NCI-H524 treated with DMSO at 0.1 percent for 48 hours (cell line): ENCODE results near the gene MTHFS.
A peak's percentile ranks its signal among the peaks of the same experiment; 100 is the strongest.
"Not testable (repeated sequence)": the region's sequence is repeated elsewhere in the genome, so short reads cannot be mapped to it uniquely, and the experiment has no call there.

ENCODE experiments used
- DNase-seq: peaks from one replicate; lab custom pipeline; 2025; lab: John Stamatoyannopoulos, UW

MTHFS gene

DNA sequence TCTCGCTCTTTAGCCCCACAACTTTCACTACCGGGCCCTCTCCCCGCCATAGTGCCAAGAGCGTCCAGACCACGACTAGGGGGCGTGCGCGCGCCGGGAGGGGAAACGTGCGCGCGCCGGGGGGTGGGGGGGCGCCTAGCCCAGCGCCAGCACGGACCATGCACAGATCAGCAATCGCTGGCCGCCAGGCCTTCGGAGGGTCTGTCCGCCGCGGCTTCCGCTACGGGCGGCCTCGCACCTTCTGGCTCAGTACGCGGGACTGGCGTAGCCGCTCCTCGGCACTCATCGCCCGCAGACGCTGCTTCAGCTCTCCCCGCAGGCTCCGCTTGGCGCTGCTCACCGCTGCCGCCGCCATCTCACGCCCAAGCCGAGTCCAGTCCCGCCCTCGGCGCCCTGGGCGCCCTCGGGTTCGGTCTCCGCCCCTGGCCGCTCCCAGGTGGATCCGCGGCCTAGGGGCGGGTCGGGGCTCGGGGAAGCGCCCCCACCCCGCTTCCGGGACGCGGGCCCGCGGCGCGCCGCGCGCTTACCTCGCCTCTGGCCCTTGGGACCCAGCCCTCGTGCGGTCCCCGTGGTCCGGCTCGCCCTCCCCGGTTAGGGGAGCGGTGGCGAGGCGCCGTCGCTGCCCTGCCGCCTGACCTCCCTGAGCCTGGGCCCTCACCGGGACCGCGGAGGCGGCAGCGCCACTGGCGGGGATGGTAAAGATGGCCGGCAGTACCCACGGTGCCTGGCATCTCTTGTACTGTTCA, at the start of gene MTHFS:
MTHFS (minus strand) TSS at position 381 of the 746 bp plus-strand sequence; CDS start at position 355, 26 bp downstream.
- DNase-seq = peak; percentile 33

DNA sequence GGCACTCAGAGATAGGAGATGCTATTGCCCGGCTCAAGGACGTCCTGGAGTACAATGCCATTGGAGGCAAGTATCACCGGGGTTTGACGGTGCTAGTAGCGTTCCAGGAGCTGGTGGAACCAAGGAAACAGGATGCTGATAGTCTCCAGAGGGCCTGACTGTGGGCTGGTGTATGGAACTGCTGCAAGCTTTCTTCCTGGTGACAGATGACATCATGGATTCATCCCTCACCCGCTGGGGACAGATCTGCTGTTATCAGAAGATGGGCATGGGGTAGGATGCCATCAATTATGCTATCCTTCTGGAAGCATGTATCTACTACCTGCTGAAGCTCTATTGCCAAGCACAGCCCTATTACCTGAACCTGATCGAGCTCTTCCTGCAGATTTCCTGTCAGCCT, 47.8 kb upstream of the MTHFS start:
- DNase-seq = no peak

DNA sequence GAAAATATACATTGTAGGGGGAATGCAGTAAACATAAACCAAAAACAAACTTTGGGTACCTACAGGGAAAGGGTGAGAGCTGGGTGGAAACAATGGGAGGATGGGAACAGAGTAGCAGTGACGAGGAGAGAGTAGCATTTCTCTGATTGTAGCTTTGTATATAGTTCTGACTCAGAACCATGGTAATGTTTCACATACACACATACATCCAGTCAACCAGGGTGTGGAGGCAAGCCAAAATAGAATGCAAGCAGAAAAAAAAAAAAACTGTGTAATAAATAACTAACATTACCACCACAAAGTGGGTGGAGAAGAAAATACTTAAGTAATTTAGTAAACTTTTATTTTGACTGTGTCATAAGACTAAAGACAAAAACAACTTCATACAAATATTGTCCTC, 47.0 kb upstream of the MTHFS start:
- no peak for DNase-seq

DNA sequence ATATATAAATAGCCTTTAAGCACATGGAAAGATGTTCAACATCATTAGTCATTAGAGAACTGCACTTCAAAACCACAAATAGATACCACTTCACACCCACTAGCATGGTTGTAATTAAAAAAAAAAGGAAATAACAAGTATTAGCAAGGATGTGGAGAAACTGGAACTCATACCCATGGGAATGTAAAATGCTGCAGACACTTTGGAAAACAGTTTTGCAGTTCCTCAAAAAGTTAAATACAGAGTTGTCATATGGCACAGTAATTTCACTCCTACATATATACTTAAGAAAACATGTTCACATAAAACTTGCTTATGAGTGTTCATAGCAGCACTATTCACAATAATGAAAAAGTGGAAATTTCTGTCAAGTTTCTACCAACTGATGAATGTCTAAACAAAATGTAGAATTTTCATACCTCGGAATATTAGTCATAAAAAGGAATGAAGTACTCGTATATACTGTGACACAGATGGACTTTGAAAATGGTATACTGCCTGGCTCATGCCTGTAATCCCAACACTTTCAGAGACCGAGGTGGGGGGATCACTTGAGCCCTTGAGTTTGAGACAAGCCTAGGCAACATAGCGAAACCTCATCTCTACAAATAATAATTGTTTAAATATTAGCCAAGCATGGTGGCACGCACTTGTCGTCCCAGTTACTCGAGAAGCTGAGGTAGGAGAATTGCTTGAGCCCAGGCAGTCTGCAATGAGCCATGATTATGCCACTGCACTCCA, 46.1 kb upstream of the MTHFS start:
- no peak for DNase-seq

DNA sequence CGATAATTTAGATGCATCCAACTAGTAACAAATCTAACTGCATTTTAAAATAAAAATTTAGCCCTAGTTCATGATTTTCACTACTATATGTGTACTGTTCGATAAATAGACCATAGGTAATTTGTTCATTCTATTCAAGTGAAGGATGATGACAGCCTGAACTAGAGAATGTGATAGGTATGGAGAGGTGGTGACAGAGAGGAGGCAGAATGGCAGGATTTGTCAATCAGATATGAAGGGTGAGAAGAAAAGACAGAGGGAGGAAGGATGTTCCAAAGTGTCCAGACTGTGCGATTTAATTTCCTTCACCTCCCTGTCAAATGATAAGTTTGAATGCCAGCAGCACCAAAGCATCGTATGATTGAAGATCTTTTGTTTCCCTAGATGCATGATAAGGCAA, 42.6 kb upstream of the MTHFS start:
- no peak for DNase-seq

DNA sequence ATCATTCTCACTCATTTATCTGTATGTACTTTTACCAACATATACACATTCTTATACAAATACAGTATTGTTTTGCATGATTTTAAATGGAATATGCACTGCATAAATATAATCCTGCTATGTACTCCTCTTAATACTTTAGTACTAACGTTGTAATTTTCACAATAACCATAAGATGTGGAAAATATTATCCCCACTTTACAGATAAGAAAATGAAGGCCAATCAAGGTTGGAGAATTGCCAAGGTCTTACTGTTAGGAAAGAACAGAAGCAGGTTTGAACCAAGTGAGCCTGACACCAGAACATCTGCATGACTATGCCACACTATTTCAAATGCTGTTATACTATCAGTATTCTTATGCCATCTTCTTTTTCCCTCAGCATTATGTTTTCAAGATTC, 41.3 kb upstream of the MTHFS start:
- DNase-seq = no peak

DNA sequence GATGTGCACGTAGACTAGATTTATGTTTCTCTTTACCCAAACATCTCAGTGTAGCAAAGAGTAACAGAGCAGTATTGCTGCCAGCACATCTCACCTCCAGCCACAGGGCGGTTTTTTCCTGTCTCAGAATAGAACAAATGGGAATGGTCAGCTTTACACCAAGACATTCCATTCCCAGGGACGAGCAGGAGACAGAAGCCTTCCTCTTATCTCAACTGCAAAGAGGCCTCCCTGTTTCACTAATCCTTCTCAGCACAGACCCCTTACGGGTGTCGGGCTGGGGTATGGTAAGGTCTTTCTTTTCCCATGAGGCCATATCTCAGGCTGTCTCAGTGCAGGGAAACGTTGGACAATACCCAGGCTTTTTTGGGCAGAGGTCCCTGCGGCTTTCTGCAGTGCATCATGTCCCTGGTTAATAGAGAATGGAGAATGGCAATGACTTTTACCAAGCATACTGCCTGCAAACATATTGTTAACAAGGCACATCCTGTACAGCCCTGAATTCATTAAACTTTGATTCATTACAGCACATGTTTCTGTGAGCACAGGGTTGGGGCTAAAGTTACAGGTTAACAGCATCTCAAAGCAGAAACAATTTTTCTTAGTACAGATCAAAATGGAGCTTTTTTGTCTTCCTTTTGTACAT, 38.9 kb upstream of the MTHFS start:
- not testable (repeated sequence) for DNase-seq

DNA sequence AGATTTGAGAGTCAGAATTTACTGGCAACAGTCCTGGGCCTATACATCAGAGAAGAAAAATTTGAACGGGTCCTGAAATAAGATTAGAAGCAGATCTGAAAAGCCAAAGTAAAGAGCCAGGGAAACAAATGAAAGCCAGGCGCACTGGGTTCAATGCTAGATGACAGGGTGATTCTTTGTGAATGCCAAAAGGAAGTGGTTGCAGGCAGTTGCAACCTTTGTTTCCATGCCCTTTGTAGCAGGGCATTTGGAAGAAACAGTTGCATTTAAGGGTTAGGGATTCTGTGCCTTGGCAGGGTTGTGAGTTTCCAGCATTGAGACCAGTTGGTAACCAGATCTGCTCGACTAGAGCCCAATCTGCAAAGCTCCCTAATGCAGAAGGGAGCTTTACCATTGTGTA, 36.4 kb upstream of the MTHFS start:
- DNase-seq = no peak

DNA sequence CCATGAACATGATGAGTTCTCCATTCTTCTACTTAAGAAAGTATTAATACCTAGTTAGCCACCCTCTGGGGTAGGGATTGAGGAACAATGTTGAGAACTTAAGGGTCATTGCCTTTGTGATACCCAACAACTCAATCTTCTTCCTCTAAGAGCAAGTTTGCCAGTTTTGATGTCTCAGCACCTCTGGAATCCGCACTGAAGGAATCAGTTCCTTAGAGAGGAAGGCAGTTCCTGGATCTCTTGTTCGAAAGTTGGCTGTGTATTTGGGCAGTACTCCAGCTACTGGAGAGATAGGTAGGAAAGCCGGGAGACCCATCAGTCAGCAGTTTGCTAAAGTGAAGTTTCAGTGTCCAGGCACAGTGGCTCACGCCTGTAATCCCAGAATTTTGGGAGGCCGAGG, 35.6 kb upstream of the MTHFS start:
- DNase-seq = no peak

DNA sequence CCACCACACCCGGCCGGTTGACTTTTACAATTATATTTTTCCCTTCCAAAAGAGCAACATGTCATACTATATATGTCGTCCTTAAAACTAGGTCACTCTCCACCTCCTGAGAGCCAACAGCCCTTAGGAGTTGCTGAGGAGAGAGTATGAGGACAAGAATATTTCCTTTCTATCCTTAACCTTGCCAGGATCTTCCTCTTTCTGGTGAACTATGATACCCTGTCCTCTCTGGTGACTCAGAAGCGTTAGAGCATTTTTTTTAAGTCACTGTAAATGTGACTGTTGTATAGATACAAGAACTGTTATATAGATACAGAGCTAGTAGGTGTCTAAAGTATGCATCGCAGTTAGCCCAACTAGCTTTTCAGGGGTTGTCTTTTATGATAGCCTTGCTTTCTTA, 33.7 kb upstream of the MTHFS start:
- DNase-seq = no peak

DNA sequence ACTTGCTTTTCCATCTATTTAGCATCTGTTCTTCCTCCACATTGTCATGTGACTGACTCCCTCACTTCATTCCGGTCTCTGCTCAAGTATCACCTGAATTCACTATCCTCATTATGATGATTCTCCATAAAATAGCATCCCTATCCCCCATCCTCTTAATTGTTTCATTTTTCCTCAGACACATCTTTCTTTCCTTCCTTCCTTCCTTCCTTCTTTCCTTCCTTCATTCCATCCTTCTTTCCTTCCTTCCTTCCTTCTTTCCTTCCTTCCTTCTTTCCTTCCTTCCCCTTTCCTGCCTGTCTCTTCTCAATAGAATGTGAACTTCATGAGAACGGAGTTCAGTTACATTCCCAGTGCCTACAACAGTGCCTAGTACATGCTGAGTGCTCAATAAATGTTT, 32.6 kb upstream of the MTHFS start:
- no peak for DNase-seq

DNA sequence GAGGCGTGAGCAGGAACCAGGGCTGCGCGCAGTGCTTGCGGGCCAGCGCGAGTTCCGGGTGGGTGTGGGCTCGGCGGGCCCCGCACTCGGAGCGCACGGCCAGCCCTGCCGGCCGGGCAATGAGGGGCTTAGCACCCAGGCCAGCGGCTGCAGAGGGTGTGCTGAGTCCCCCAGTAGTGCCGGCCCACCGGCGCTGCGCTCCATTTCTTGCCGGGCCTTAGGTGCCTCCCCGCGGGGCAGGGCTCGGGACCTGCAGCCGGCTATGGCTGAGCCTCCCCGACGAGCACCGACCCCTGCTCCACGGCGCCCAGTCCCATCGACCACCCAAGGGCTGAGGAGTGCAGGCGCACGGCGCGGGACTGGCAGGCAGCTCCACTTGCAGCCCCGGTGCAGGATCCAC, 29.3 kb upstream of the MTHFS start:
- not testable (repeated sequence) for DNase-seq

DNA sequence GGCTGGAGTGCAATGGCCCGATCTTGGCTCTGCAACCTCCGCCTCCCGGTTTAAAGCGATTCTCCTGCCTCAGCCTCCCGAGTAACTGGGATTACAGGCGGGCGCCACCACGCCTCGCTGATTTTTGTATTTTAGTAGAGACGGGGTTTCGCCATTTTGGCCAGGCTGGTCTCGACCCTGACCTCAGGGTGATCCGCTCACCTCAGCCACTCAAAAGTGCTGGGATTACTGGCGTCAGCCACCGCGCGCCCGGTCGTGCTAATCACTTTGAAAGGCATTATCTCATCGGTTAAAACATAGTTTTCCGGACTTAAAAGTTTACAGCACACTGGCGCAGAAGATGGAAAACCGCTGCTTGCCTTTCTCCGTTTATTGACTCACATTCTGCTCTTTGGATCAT, 27.6 kb upstream of the MTHFS start:
- no peak for DNase-seq

DNA sequence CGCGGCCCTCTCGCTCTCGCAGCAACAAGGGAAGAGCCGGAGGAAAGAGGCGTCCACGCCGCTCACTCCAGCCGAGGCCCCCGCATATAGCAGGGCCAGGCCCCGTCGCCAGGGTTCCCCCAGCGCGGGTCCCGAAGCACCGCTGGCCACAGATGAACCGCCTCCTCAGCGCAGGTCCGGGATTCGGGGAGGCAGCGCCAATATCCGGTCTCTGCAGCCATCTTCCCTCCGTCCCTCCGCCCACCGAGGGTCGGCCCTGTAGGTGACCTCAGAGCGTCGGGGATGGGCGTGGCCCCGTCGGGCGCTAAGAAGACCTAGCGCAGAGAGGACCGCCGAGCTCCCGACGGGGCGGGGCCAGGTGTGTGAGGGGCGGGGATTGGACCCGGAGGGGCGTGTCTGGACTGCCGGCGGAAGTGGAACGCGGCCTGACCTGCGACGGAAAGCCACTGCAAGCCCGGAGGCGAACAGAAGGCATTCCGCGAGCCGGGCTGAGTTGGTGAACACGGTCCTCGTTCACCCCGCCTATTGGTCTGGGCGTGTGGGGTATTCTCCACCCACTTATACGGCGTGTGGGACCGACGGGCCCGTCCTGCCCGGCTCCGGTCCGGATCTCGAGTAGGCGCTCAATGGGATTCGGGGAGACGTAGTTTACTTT, 26.8 kb upstream of the MTHFS start:
- peak; percentile 92 for DNase-seq

DNA sequence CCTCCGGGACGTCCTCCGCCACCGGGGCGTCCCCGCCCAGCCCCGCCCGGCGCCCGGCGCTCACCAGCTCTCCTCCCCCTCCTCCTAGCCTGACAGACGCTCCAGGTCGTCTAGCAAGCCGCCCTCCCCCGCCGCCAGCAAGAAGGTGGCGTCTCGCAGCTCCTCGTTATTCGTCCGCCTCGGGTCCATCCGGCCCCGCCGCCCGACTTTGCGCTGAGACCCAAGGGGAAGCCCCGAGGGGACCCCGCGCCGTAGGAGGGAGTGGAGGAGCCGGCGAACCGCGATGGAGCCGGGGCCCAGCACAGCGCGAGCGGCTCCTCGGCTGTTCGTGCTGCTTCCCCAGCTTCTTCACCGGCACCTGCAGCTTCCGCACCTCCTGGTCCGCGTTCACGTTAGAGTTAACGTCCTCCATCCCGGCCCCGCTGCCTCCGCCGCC, 26.3 kb upstream of the MTHFS start:
- DNase-seq = no peak

DNA sequence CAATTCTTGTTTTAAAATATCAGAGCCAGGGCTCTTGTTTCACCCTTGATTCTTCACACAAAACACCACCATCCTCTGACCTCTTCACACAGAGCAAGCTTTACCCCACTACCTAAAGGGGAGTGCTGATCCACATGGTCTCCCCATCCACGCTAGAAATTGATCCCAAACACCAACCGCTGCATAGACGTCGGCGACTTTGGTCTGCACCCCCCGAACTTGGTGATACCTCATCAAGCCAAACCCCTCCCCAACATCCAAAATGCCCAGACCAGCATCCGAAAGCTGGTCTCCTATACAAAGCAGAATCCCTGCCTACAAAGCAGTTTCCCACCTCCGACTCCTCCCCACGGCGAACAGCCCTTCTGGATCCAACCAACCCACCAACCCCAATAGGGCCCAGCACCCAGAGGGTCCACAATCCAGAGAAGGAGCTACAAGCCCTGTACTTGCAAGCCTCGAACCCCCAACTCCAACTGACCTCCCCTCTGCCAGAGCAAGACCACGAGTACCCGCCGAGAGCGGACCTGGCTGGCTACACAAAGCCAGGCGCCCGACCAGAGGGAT, 25.8 kb upstream of the MTHFS start:
- DNase-seq = no peak

DNA sequence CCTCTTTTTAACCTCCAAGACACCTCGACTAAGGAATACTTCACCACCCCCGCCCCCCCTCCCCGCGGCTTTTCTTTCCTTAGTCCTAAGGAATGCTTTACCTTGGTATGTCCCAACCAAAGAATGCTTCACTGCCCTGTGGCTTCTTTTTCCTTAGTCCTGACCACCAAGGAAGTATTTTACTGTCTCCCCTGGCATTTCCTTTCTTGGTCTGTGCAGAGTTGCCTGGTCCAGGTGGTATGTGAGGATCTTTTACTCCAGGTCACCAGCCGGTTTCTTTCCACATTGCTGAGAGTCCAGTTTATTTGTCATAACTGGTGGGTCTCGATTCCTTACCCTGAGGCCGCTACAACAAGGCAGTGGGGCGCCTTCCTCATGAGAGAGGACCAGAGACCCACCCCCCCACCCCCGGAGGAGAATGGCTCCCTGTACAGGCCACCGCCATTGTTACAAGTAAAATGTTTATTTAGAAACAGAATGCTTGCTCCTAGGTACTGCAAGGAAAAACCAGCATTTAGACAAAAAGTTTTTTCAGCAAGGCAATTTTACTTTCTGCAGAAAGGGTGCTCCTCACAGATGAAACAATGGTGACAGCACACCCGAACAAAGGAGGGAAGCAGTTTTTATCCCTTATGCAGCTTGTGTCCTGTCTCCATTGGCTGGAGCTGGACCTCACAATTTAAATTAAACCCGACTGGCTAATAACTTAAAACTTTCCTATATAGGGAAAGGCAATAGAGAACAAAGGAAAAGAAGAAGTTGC, 23.1 kb upstream of the MTHFS start:
- DNase-seq = no peak

DNA sequence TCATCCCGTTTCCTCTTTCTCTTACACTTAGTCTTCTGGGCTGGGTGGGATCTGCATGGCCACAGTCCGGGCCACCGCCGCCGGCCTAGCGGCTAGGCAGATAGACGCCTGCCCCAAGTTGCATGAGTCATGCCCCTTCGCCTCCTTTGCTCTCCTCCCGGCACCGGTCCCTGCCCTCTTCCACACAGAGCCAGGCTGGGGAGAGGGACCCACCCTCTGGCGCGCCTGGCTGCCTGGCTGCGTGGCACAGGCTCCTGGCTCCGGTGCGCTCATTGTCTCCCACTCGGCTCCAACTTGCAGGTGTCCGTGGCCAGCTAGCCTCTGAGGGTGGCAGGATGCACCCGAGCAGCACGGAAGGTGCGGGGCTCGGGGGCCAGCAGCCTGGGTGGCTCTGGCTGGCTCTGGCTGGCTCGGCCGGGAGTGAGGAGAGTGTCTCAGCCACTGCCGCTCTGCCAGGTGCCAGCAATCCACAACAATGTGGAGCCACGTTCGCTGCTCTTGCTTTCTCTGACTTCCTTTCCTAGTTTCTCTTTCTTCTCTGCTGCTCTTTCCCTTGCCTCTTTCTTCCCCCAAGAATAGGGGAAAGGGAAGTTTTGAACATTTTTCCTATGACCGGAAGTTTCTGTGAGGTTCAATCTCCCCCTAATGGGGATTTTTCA, 22.4 kb upstream of the MTHFS start:
- DNase-seq = no peak

DNA sequence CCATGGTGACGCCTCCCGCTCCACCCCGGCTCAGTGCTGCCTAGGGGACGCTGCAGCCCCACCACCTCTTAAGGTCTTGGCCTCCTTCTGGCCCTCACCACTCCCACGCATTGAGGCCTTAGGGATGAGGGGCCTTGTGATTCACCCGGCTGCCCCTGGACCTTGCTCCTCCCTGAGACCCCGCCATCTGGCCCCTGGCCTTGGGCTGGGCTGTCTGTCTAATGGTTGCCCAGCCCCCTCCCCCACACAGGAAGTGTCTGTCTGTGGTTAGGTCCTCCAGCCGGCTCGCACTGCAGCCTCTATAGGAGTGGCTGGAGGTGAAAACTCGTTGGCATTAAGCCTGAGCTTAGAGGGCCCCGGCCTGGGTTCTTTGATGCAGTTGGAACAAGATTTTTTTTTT, 21.5 kb upstream of the MTHFS start:
- DNase-seq = no peak

DNA sequence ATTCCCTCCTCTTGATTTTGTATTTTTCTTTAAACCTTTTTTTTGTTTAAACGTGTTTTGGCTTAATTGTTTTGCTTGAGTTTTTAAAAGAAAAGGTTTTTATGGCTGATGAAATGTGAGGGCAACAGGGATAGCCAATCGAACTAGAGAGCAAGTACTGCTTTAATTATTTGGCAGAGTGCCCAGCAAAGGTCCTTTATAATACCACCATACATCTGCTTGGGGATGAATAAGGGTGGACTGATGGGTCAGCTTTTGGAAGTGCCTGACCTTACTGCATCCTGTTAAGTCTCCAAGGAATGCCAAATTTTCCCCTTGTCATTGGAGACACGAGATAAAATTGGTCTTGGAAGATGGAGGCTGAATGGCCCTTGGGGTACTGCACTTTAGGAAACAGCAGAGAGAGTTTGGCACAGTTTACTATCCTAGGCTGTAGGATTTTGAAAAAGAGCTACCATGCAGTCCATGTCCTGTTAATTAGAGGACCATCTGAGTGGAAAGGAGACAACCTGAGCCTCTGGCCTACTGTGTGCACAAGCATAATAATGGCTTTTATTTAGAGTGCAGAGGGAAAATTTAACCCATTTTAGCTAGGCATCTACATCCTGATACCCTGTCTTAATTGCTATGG, 19.8 kb upstream of the MTHFS start:
- DNase-seq = no peak
